NK-92 (cell line): ENCODE data around the gene SLC25A52.
"Not testable (repeated sequence)": the region's sequence is repeated elsewhere in the genome, so short reads cannot be mapped to it uniquely, and the experiment has no call there.

Experiments
- DNase-seq: peaks from one replicate; lab custom pipeline; 2025; ENCODE audit not compliant: unreplicated experiment; lab: John Stamatoyannopoulos, UW

Gene SLC25A52

GRCh38 chr18:31741097-31741735 lies 19.5 kb downstream of the SLC25A52 start:
- no peak for DNase-seq

GRCh38 chr18:31740180-31740579 lies 20.5 kb downstream of the SLC25A52 start:
- no peak for DNase-seq

GRCh38 chr18:31739651-31740050 lies 21.0 kb downstream of the SLC25A52 start:
- DNase-seq: no peak

GRCh38 chr18:31738460-31739407 lies 21.9 kb downstream of the SLC25A52 start:
- no peak for DNase-seq

- no peak for DNase-seq
Measured at GRCh38 chr18:31736630-31737029, 24.1 kb downstream of the SLC25A52 start.

- no peak for DNase-seq
Measured at GRCh38 chr18:31731628-31732027, 29.1 kb downstream of the SLC25A52 start.

- not testable (repeated sequence) for DNase-seq
Measured at GRCh38 chr18:31729196-31729595, 31.5 kb downstream of the SLC25A52 start.

GRCh38 chr18:31723990-31724711 lies 36.5 kb downstream of the SLC25A52 start:
- DNase-seq: no peak

GRCh38 chr18:31723639-31723989 lies 37.1 kb downstream of the SLC25A52 start:
- no peak for DNase-seq

GRCh38 chr18:31722369-31722957 lies 38.2 kb downstream of the SLC25A52 start:
- DNase-seq: no peak

- no peak for DNase-seq
Measured at GRCh38 chr18:31721601-31722000, 39.1 kb downstream of the SLC25A52 start.

- no peak for DNase-seq
Measured at GRCh38 chr18:31720867-31721266, 39.8 kb downstream of the SLC25A52 start.

- no peak for DNase-seq
Measured at GRCh38 chr18:31719363-31720006, 41.2 kb downstream of the SLC25A52 start.

- DNase-seq: no peak
Measured at GRCh38 chr18:31718386-31718785, 42.3 kb downstream of the SLC25A52 start.

- no peak for DNase-seq
Measured at GRCh38 chr18:31716362-31716761, 44.3 kb downstream of the SLC25A52 start.

GRCh38 chr18:31711365-31712172 lies 49.1 kb downstream of the SLC25A52 start:
- no peak for DNase-seq

GRCh38 chr18:31710826-31711225 lies 49.9 kb downstream of the SLC25A52 start:
- no peak for DNase-seq
